GM12878 (cell line): ENCODE results near the gene MICAL3. TPM values are rescaled to one million over a fixed set of nuclear protein-coding genes. Genes with fewer than 3 reads are reported as not detected.

ENCODE experiments used
- ATAC-seq: fragments of 200-7000 bp; cut with Tn5 transposase; 3 replicates; pipeline ENCODE4 v1.9.1; 2020; ENCODE audit warnings: mild to moderate bottlenecking, moderate library complexity
- BruUV-seq: library from RNA; stranded (reverse); fragments of 400-500 nt; replicated peaks from 2 replicates; lab custom pipeline; 2021; lab: Mats Ljungman, UMichigan
- CTCF ChIA-PET: fragments of 300-600 bp; sonication (Branson Sonifier 250); formaldehyde crosslinking; extraction: SDS; loops from one replicate; lab custom pipeline; 2021; ENCODE audit warnings: inconsistent platforms; lab: Yijun Ruan, JAX
- POLR2A ChIA-PET: fragments of 350-600 bp; formaldehyde crosslinking; extraction: SDS; loops from one replicate; lab custom pipeline; 2021; ENCODE audit warnings: inconsistent platforms; lab: Charles Lee
- RAD21 ChIA-PET: fragments of 300-600 bp; sonication (Branson Sonifier 250); formaldehyde crosslinking; loops from one replicate; lab custom pipeline; 2023; ENCODE audit warnings: antibody characterized with exemption; ENCODE audit not compliant: unreplicated experiment; lab: Charles Lee
- SMC1A ChIA-PET: fragments of 300-600 bp; sonication (Branson Sonifier 250); formaldehyde crosslinking; loops from one replicate; lab custom pipeline; 2023; ENCODE audit not compliant: unreplicated experiment, uncharacterized antibody; lab: Charles Lee
- DNase-seq: peaks from one replicate; pipeline ENCODE4 v3.0.0-alpha.2; 2011; ENCODE audit warnings: low read depth, low spot score
- FAIRE-seq: peaks from 3 replicates; lab custom pipeline; 2011; peaks lifted over from hg19 to GRCh38; lab: Jason Lieb, UNC
- H2AFZ ChIP-seq: 2 replicates; pipeline ENCODE4 v1.6.0; 2011; ENCODE audit warnings: low read depth, low read length, control low read depth; ENCODE audit not compliant: control insufficient read depth
- H3K27ac ChIP-seq: 2 replicates; pipeline ENCODE4 v1.5.1; 2011; ENCODE audit warnings: control low read depth; ENCODE audit not compliant: control insufficient read depth, insufficient read depth
- H3K27me3 ChIP-seq, 2 experiments: replicated peaks in 1 of 2; 2 replicates each; pipeline versions ENCODE4 v1.6.0 to v1.6.1; 2011; ENCODE audit warnings: low read length in 1 of 2; ENCODE audit not compliant: control insufficient read depth in 2 of 2, insufficient read depth in 2 of 2
- H3K36me3 ChIP-seq, 2 experiments: 2 replicates each; pipeline ENCODE4 v1.5.1; 2011; ENCODE audit warnings: low read length in 1 of 2; ENCODE audit not compliant: control insufficient read depth in 2 of 2, insufficient read depth in 2 of 2
- H3K4me1 ChIP-seq: 2 replicates; pipeline ENCODE4 v1.6.1; 2011; ENCODE audit warnings: mild to moderate bottlenecking, low read length, moderate library complexity, mixed read lengths; ENCODE audit not compliant: control insufficient read depth, insufficient read depth
- H3K4me2 ChIP-seq: 2 replicates; pipeline ENCODE4 v1.6.0; 2011; ENCODE audit warnings: control low read depth; ENCODE audit not compliant: control insufficient read depth, insufficient read depth
- H3K4me3 ChIP-seq: fragments of 200-600 bp; sonication (generic); 2 replicates; pipeline ENCODE4 v1.5.1; 2016
- H3K79me2 ChIP-seq: 2 replicates; pipeline ENCODE4 v1.6.0; 2011; ENCODE audit warnings: low read length; ENCODE audit not compliant: control insufficient read depth, insufficient read depth
- H3K9ac ChIP-seq: 2 replicates; pipeline ENCODE4 v1.8.0; 2011; ENCODE audit warnings: low read length, control low read depth, mixed read lengths; ENCODE audit not compliant: control insufficient read depth, insufficient read depth
- H3K9me3 ChIP-seq: replicated peaks from 3 replicates; pipeline ENCODE4 v1.5.1; 2011; ENCODE audit warnings: mild to moderate bottlenecking, low read length; ENCODE audit not compliant: control insufficient read depth, insufficient read depth
- H4K20me1 ChIP-seq: 2 replicates; pipeline ENCODE4 v1.6.0; 2011; ENCODE audit not compliant: control insufficient read depth, insufficient read depth
- CREB1 ChIP-seq: IDR thresholded peaks from 2 replicates; pipeline ENCODE4 v1.6.1; 2012; ENCODE audit warnings: low read depth, mild to moderate bottlenecking, inconsistent platforms
- RBBP5 ChIP-seq: fragments of 200-600 bp; sonication (generic); conservative IDR thresholded peaks from 2 replicates; pipeline ENCODE4 v1.6.1; 2016
- REST ChIP-seq: IDR thresholded peaks from 2 replicates; pipeline ENCODE4 v1.6.1; 2012; ENCODE audit warnings: mild to moderate bottlenecking, low read depth, low read length
- TCF7 ChIP-seq: IDR thresholded peaks from 2 replicates; pipeline ENCODE4 v1.6.1; 2014; ENCODE audit warnings: antibody characterized with exemption, borderline replicate concordance
- WGBS: methylation state at CpG from one replicate; pipeline ENCODE4 v1.1.6; 2016; ENCODE audit warnings: low lambda C conversion rate; ENCODE audit not compliant: insufficient replicate concordance, insufficient coverage; ENCODE audit errors: missing lambda C conversion rate; 5-methylcytosine and 5-hydroxymethylcytosine counted together
- in situ Hi-C: fragments of 300-500 bp; cut with MboI; formaldehyde crosslinking; loops from 9 replicates; pipeline ENCODE4 v1.14.3; 2018; ENCODE audit warnings: mixed read lengths
- intact Hi-C: fragments of 100-400 bp; cut with micrococcal nuclease; formaldehyde crosslinking; loops from one replicate; pipeline ENCODE4 v1.14.2; 2022; ENCODE audit not compliant: unreplicated experiment
- polyA plus RNA-seq, 11 experiments: library from polyadenylated mRNA; depleted of rRNA in 4 of 11; unstranded in 6 of 11; stranded (reverse) in 5 of 11; fragments of >200 nt; fragmentation: Nextera tagmentation in 4 of 11; fragmentation: Illumina TruSeq in 1 of 11; extraction: Ambion mirVana in 4 of 11; extraction: Trizol in 1 of 11; gene quantifications; 1 replicate in 1 of 11; 2 replicates in 10 of 11; pipeline versions ENCODE4 v1.2.1 to v1.2.3, GENCODE V29; 2011 to 2016; ENCODE audit warnings: inconsistent platforms in 2 of 11, missing spikeins in 2 of 11, low read depth in 1 of 11
- total RNA-seq, 4 experiments: library from RNA; depleted of rRNA in 3 of 4; stranded (reverse); fragments of >200 nt in 3 of 4; fragmentation: Illumina TruSeq in 1 of 4; extraction: Trizol in 1 of 4; gene quantifications; 2 replicates each; pipeline versions ENCODE4 v1.2.1 to v1.2.3, GENCODE V29; 2013 to 2021

MICAL3 gene
- total and polyA plus RNA-seq, 10 of the 15 experiments (the other 5 are each of a cell fraction or from before 2014, with no cell fraction given) = 2.6 to 92.2 (median 24.0) TPM

- DNase-seq = no peak
- H2AFZ ChIP-seq = no peak overlapping the region
- RAD21 ChIA-PET = interaction anchor here (0.5 to 3.3 kb wide), 2 partner anchors 120 to 170 kb away, joined by 3 to 7 read pairs; no protein-coding TSS in a partner anchor
- FAIRE-seq = no peak
- peaks cover 21 to 31% of the 10 kb centered on the region in 2 experiments for H3K36me3 ChIP-seq
- SMC1A ChIA-PET = interaction anchor here (0.6 to 1.9 kb wide), 2 partner anchors 12 to 124 kb away, joined by 3 to 5 read pairs; no protein-coding TSS in a partner anchor
- no peaks in the 10 kb centered on the region for H3K9me3 ChIP-seq
- POLR2A ChIA-PET = interaction anchor here (0.6 kb wide), 1 partner anchor 139 kb away, joined by 5 read pairs; no protein-coding TSS in a partner anchor
- H3K27ac ChIP-seq = no peak overlapping the region
- intact Hi-C loops = no loop called here
- BruUV-seq = no TSS peak
- H4K20me1 ChIP-seq = no peaks in the 10 kb centered on the region
- in situ Hi-C loops = no loop called here
- no peaks in the 10 kb centered on the region for H3K4me1 ChIP-seq
- H3K9ac ChIP-seq = no peak overlapping the region
- H3K27me3 ChIP-seq = no peaks in the 10 kb centered on the region
- WGBS = 49% methylated on average over 8 of the region's 8 CpGs
- no peak overlapping the region for H3K4me3 ChIP-seq
- no peak overlapping the region for H3K4me2 ChIP-seq
- CTCF ChIA-PET = interaction anchor here (0.9 kb wide), 1 partner anchor 35 kb away, joined by 3 read pairs; no protein-coding TSS in a partner anchor
- no peaks in the 10 kb centered on the region; the same call in 1 of the 2 replicates for H3K79me2 ChIP-seq
- ATAC-seq = no peak
- TF ChIP-seq REST = no peak
- no peak for TF ChIP-seq CREB1
- TF ChIP-seq RBBP5 = no peak
- no peak for TF ChIP-seq TCF7
Measured at GRCh38 chr22:17905445-17905844, 118.9 kb downstream of the MICAL3 start.
